Measurements from ENCODE around the gene ATP9B. TPM values are rescaled to one million over a fixed set of nuclear protein-coding genes. Genes with fewer than 3 reads are reported as not detected.

The ATP9B gene
- total and polyA plus RNA-seq, 10 of the 15 experiments (the other 5 are each of a cell fraction or from before 2014, with no cell fraction given): 0.74 to 20.7 (median 12.9) TPM

GRCh38 chr18:79139206-79139605 is 70.0 kb downstream of the ATP9B start (continued):
- TF ChIP-seq, protein P1, sequence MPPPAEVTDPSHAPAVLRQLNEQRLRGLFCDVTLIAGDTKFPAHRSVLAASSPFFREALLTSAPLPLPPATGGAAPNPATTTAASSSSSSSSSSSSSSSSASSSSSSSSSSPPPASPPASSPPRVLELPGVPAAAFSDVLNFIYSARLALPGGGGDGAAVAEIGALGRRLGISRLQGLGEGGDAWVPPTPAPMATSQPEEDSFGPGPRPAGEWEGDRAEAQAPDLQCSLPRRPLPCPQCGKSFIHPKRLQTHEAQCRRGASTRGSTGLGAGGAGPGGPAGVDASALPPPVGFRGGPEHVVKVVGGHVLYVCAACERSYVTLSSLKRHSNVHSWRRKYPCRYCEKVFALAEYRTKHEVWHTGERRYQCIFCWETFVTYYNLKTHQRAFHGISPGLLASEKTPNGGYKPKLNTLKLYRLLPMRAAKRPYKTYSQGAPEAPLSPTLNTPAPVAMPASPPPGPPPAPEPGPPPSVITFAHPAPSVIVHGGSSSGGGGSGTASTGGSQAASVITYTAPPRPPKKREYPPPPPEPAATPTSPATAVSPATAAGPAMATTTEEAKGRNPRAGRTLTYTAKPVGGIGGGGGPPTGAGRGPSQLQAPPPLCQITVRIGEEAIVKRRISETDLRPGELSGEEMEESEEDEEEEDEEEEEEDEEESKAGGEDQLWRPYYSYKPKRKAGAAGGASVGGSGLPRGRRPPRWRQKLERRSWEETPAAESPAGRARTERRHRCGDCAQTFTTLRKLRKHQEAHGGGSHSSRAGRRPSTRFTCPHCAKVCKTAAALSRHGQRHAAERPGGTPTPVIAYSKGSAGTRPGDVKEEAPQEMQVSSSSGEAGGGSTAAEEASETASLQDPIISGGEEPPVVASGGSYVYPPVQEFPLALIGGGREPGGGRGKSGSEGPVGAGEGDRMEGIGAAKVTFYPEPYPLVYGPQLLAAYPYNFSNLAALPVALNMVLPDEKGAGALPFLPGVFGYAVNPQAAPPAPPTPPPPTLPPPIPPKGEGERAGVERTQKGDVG (CRISPR knock-in tag; IDR thresholded peaks at IDR 0.05): no peak
- TF ChIP-seq RAD21 (IDR thresholded peaks at IDR 0.05; ENCODE audit: insufficient read depth, low read depth, low read length) (no peak), NFIC (IDR thresholded peaks at IDR 0.05; ENCODE audit: low read depth, low read length) (no peak), CBFB (IDR thresholded peaks at IDR 0.05; ENCODE audit: low read depth) (no peak), SUPT20H (IDR thresholded peaks at IDR 0.05; ENCODE audit: borderline replicate concordance, control insufficient read depth, low read depth, low read length) (no peak), EGR1 (IDR thresholded peaks at IDR 0.05; ENCODE audit: borderline replicate concordance in 1 of 2, low read depth in 2 of 2, low read length in 2 of 2) (no peak), CREM (IDR thresholded peaks at IDR 0.05; ENCODE audit: low read depth) (no peak)
- TF ChIP-seq, protein P2, sequence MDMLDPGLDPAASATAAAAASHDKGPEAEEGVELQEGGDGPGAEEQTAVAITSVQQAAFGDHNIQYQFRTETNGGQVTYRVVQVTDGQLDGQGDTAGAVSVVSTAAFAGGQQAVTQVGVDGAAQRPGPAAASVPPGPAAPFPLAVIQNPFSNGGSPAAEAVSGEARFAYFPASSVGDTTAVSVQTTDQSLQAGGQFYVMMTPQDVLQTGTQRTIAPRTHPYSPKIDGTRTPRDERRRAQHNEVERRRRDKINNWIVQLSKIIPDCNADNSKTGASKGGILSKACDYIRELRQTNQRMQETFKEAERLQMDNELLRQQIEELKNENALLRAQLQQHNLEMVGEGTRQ (IDR thresholded peaks at IDR 0.05; ENCODE audit: borderline replicate concordance, low read depth, low read length): no peak

GRCh38 chr18:79147014-79147413 is 77.8 kb downstream of the ATP9B start:
- Histone ChIP-seq H3K27me3 (replicated peaks in 1 of 2; ENCODE audit: control insufficient read depth in 2 of 2, insufficient read depth in 2 of 2, low read length in 1 of 2) (no peaks in the 10 kb centered on the region), H3K9ac (ENCODE audit: control insufficient read depth, insufficient read depth, low read length) (no peak overlapping the region), H4K20me1 (ENCODE audit: control insufficient read depth, insufficient read depth) (no peaks in the 10 kb centered on the region), H3K36me3 (ENCODE audit: control insufficient read depth in 2 of 2, insufficient read depth in 2 of 2, low read length in 1 of 2) (peaks cover 0 to 6% of the 10 kb centered on the region in 2 experiments; a peak in 3 of 4 replicates), H3K4me3 (no peak overlapping the region), H3K9me3 (replicated peaks; ENCODE audit: control insufficient read depth, insufficient read depth, low read length) (no peaks in the 10 kb centered on the region), H2AFZ (ENCODE audit: control insufficient read depth, low read depth, low read length) (no peak overlapping the region), H3K4me1 (ENCODE audit: control insufficient read depth, insufficient read depth, low read length) (no peaks in the 10 kb centered on the region), H3K27ac (ENCODE audit: control insufficient read depth, insufficient read depth) (no peak overlapping the region), H3K79me2 (ENCODE audit: control insufficient read depth, insufficient read depth, low read length) (no peaks in the 10 kb centered on the region), H3K4me2 (ENCODE audit: control insufficient read depth, insufficient read depth) (no peak overlapping the region)
- ATAC-seq (no peak), FAIRE-seq (peak; percentile 52), DNase-seq (ENCODE audit: low read depth, low spot score) (no peak)
- ChIA-PET RAD21 (ENCODE audit: unreplicated experiment) (no interaction called here), POLR2A (no interaction called here), CTCF (no interaction called here), SMC1A (ENCODE audit: uncharacterized antibody, unreplicated experiment) (interaction anchor here (0.6 kb wide), 1 partner anchor 270 kb away, joined by 3 read pairs; no protein-coding TSS in a partner anchor)
- no peak for TF ChIP-seq ZSCAN29 (IDR thresholded peaks at IDR 0.05)
- no peak for TF ChIP-seq MYB (IDR thresholded peaks at IDR 0.05; ENCODE audit: borderline replicate concordance, low read depth, low read length)
- TF ChIP-seq FOXK2 (IDR thresholded peaks at IDR 0.05): no peak
- BruUV-seq (replicated peaks): no TSS peak
- in situ Hi-C loops (cut with MboI) (no loop called here), intact Hi-C loops (cut with micrococcal nuclease; ENCODE audit: unreplicated experiment) (no loop called here)
- WGBS (ENCODE audit: insufficient coverage, insufficient replicate concordance, low lambda C conversion rate, missing lambda C conversion rate): 98% methylated on average over 4 of the region's 4 CpGs
